ENCODE measurements around the gene PLEKHG2.
"Not testable (repeated sequence)": the region's sequence is repeated elsewhere in the genome, so short reads cannot be mapped to it uniquely, and the experiment has no call there.

PLEKHG2 gene

GRCh38 chr19:39449116-39449797 is 36.8 kb downstream of the PLEKHG2 start:
- TF ChIP-seq CTCF (IDR thresholded peaks at IDR 0.05; ENCODE audit: control extremely low read depth, extremely low read depth, low read depth, missing control alignments), result no peak
- ChIA-PET CTCF (interaction anchor here (3.8 kb wide), 1 partner anchor 25 kb away, joined by 22 read pairs; no protein-coding TSS in a partner anchor), POLR2A (interaction anchor here (0.5 to 3.0 kb wide), 4 partner anchors 12 to 18 kb away, joined by 3 to 11 read pairs (median 6); partner anchors contain the start of gene RPS16)
- DNase-seq (ENCODE audit: extremely low spot score), result no peak

- CTCF ChIA-PET; DNase-seq (ENCODE audit: extremely low spot score): not testable (repeated sequence)
- POLR2A ChIA-PET, result interaction anchor here (1.7 kb wide), 1 partner anchor 10 kb away, joined by 9 read pairs; no protein-coding TSS in a partner anchor
Measured at GRCh38 chr19:39451257-39451656, 38.8 kb downstream of the PLEKHG2 start.

GRCh38 chr19:39463403-39463802 is 50.9 kb downstream of the PLEKHG2 start:
- ChIA-PET CTCF (interaction anchor here (1.3 to 5.9 kb wide), 3 partner anchors 12 to 40 kb away, joined by 3 to 37 read pairs (median 8); no protein-coding TSS in a partner anchor), POLR2A (no interaction called here)
- DNase-seq (ENCODE audit: extremely low spot score), result no peak
- no peak for TF ChIP-seq CTCF (IDR thresholded peaks at IDR 0.05; ENCODE audit: control extremely low read depth, extremely low read depth, low read depth, missing control alignments)

- ChIA-PET CTCF (interaction anchor here (1.3 to 5.9 kb wide), 2 partner anchors 9 to 11 kb away, joined by 3 to 37 read pairs; no protein-coding TSS in a partner anchor), POLR2A (interaction anchor here (0.6 kb wide), 1 partner anchor 43 kb away, joined by 4 read pairs; no protein-coding TSS in a partner anchor)
- no peak for DNase-seq (ENCODE audit: extremely low spot score)
- no peak for TF ChIP-seq CTCF (IDR thresholded peaks at IDR 0.05; ENCODE audit: control extremely low read depth, extremely low read depth, low read depth, missing control alignments)
Measured at GRCh38 chr19:39465956-39466747, 53.7 kb downstream of the PLEKHG2 start.

GRCh38 chr19:39467941-39468340 is 55.5 kb downstream of the PLEKHG2 start:
- DNase-seq (ENCODE audit: extremely low spot score), result no peak
- POLR2A ChIA-PET, result interaction anchor here (0.5 kb wide), 1 partner anchor 18 kb away, joined by 3 read pairs; no protein-coding TSS in a partner anchor
- TF ChIP-seq CTCF (IDR thresholded peaks at IDR 0.05; ENCODE audit: control extremely low read depth, extremely low read depth, low read depth, missing control alignments), result no peak
- CTCF ChIA-PET, result interaction anchor here (0.8 to 1.3 kb wide), 3 partner anchors 9 to 29 kb away, joined by 3 read pairs; no protein-coding TSS in a partner anchor

- ChIA-PET CTCF (interaction anchor here (1.1 kb wide), 1 partner anchor 34 kb away, joined by 7 read pairs; no protein-coding TSS in a partner anchor), POLR2A (no interaction called here)
- no peak for TF ChIP-seq CTCF (IDR thresholded peaks at IDR 0.05; ENCODE audit: control extremely low read depth, extremely low read depth, low read depth, missing control alignments)
- no peak for DNase-seq (ENCODE audit: extremely low spot score)
Measured at GRCh38 chr19:39469036-39469435, 56.6 kb downstream of the PLEKHG2 start.

All from GM10248 (cell line).